ENCODE results near the gene USP19.

The USP19 gene

GRCh38 chr3:49081429-49081828, 39.2 kb downstream of the USP19 start:
- no peak for DNase-seq (ENCODE audit: low read depth)
- TF ChIP-seq, protein P1, sequence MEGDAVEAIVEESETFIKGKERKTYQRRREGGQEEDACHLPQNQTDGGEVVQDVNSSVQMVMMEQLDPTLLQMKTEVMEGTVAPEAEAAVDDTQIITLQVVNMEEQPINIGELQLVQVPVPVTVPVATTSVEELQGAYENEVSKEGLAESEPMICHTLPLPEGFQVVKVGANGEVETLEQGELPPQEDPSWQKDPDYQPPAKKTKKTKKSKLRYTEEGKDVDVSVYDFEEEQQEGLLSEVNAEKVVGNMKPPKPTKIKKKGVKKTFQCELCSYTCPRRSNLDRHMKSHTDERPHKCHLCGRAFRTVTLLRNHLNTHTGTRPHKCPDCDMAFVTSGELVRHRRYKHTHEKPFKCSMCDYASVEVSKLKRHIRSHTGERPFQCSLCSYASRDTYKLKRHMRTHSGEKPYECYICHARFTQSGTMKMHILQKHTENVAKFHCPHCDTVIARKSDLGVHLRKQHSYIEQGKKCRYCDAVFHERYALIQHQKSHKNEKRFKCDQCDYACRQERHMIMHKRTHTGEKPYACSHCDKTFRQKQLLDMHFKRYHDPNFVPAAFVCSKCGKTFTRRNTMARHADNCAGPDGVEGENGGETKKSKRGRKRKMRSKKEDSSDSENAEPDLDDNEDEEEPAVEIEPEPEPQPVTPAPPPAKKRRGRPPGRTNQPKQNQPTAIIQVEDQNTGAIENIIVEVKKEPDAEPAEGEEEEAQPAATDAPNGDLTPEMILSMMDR (IDR thresholded peaks at IDR 0.05; ENCODE audit: low read depth, low read length, missing control alignments): no peak
- no peak overlapping the region for H3K4me3 ChIP-seq (ENCODE audit: low read depth, low read length)

DNA sequence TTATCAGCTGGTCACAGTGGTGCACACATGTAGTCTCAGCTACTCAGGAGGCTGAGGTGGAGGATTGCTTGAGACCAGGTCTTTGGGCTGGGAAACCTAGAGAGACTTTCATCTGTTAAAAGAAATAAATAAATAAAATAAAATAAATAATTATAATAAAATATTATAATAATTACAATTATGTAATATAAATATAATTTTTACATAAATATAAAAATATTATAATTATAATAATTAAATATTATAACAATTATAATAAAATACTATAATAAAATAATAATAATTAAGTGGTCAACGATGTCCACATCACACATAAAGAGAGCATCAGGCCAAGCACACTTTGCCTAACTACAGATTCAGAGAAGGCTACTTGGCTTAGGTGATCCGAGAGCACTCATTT, 41.4 kb downstream of the USP19 start:
- TF ChIP-seq, protein P1 (IDR thresholded peaks at IDR 0.05; ENCODE audit: low read depth, low read length, missing control alignments): no peak
- no peak overlapping the region for H3K4me3 ChIP-seq (ENCODE audit: low read depth, low read length)
- no peak for DNase-seq (ENCODE audit: low read depth)

GRCh38 chr3:49076646-49077045, 44.0 kb downstream of the USP19 start:
- no peak for DNase-seq (ENCODE audit: low read depth)
- TF ChIP-seq, protein P1 (IDR thresholded peaks at IDR 0.05; ENCODE audit: low read depth, low read length, missing control alignments): no peak
- no peak overlapping the region for H3K4me3 ChIP-seq (ENCODE audit: low read depth, low read length)

GRCh38 chr3:49076116-49076515, 44.5 kb downstream of the USP19 start:
- H3K4me3 ChIP-seq (ENCODE audit: low read depth, low read length): no peak overlapping the region
- TF ChIP-seq, protein P1 (IDR thresholded peaks at IDR 0.05; ENCODE audit: low read depth, low read length, missing control alignments): no peak

More at GRCh38 chr3:49076116-49076515, 44.5 kb downstream of the USP19 start:
- DNase-seq (ENCODE audit: low read depth): no peak
